Stimulated activated CD4-positive, alpha-beta T cell treated with anti-CD3 and anti-CD28 coated beads, Interleukin-1b, Interleukin-23, amount 100 ng/mL, for 24 hours (primary cell): ENCODE data around the gene NATD1.

Experiments used
- DNase-seq, 4 experiments: peaks; one replicate each; pipeline ENCODE4 v3.0.0-alpha.2; 2020; ENCODE audit warnings: low read depth in 4 of 4, low spot score in 1 of 4

The NATD1 gene

DNA sequence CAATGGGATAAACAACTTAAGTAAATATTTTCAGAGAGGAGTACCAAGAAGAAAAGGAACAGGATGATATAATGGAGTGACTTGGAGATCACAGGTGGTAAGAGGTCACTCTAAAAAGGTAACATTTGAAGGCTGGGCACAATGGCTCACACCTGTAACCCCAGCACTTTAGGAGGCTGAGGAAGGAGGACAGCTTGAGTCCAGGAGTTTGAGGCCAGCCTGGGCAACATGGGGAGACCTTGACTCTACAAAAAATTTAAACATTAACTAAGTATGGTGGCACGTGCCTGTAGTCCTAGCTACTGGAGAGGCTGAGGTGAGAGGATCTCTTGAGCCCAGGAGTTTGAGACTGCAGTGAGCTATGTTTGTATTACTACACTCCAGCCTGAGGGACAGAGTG is 35.9 kb downstream of the NATD1 start:
- no peak for DNase-seq

- DNase-seq, result no peak
These were observed 37.3 kb downstream of the NATD1 start for GRCh38 chr17:21215935-21216334.

- DNase-seq, result peak in 1 of 4 experiments; percentile 2
These were observed 38.3 kb downstream of the NATD1 start for GRCh38 chr17:21214777-21215541.

- DNase-seq, result peak; percentile 80 to 94 (median 89)
These were observed 39.0 kb downstream of the NATD1 start, which contains the start of gene TMEM11 for GRCh38 chr17:21214015-21214776. Gene TMEM11 (minus strand): TSS chr17:21214161. CDS start chr17:21214152, 9 bp downstream.

GRCh38 chr17:21213638-21214014 is 39.6 kb downstream of the NATD1 start:
- DNase-seq, result peak in 1 of 4 experiments; percentile 2

DNA sequence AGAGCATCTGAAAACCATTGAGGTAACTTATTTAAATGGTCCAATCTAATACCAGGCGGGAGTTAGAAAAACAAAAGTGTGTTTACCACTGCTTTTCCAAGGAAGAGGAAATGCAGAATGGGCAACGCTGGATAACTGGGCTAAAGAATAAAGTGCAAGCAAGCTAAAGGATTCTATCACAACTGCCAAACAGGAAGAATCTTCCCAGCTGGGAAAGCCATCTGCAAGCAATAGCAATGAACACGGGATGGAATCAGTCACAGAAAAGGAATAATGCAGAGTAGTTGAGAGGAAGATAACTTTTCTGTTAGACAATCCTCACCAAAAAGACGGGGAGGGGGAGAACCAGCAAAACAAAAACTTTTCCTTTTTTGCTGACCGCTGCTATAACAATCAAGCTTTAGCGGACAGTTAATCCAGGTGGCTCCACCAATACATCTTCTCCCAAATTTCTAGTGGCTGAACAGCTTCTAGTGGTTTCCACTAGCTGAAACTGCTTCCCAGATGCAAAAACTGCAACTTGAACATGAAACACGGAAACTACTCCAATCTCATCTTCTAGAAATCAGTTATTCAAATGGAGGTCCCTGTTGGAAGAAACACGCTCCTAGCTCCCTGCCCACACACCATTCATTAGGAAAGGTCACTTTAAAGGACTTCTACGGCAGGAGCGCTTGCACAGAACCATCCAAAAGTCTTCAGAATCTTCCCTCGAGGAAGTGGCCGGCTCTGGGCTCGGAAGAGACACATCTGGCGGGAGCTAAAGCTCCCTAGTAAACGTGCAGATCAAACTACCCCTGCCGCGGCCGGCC is 40.2 kb downstream of the NATD1 start:
- DNase-seq, result no peak

DNA sequence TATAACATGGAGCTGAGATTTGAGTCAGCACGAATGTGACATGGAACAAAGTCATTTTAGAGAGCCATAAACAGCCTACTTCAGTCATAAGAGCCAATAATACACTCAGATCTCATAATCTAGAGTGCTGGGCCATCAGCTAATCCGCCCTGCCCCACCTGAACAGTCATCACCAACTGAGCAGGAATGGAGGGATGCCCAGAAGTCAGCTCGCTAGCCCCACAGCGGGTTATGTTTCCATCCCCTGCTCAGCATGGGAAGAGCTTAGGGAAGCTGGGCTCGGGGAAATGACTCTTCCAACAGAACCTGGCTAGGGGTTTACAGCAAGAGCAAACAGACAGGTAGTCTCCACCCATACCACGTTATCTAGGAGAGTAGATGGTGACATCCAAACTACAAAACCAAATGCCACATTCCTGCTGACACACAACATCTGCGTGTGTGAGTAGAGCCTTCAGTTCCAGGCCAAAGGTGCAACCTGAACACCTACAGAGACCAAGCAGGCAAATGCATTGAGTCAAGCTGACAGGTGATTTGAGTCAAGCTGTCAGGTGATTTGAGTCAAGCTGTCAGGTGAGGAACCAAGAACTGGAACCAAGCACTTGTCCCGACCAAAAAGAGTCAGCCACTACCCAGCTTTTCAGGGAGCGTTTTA is 41.3 kb downstream of the NATD1 start:
- no peak for DNase-seq

GRCh38 chr17:21210411-21211076 is 42.7 kb downstream of the NATD1 start:
- no peak for DNase-seq

- DNase-seq, result no peak
These were observed 43.6 kb downstream of the NATD1 start for GRCh38 chr17:21209511-21210175.

GRCh38 chr17:21208352-21208751 is 44.9 kb downstream of the NATD1 start:
- no peak for DNase-seq

DNA sequence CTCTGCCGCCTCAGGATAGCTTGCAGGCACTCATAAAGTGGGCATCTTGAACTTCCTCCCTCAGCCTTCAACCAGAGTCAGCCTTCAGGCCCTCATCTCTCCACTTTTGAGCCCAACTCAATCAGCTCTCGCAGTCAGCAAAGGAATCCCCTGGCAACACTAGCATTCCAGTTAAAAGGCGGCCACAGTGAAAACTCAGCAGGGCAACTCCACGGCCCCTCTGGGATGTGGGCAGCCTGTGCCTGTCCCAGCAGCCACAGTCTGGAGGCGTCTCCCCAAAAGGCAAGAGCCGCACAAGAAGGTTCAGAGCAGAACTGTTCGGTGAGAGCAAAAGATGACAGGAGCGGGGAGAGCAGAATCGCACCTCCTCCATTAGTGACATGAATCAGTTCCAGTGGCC is 48.3 kb downstream of the NATD1 start:
- no peak for DNase-seq

GRCh38 chr17:21202512-21202911 is 50.7 kb downstream of the NATD1 start:
- DNase-seq, result no peak

DNA sequence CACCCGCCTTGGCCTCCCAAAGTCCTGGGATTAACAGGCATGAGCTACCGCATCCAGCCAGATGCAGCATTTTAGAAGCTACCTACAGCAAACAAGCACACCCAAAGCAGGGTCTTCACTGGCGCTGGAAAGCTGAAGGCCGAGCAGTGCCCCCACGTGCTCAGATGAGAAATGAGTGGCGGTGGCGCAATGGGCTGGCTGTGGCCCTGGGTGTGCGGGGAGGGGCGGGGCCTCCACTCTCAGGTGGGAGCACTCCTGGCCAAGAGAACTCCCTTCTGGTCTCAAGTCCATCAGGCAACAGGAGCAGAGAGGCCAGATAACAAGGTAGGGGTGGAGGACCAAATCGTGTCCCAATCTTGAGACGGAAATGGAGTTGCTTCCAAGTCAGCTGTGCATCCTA is 51.3 kb downstream of the NATD1 start:
- DNase-seq, result no peak

GRCh38 chr17:21201298-21201595 is 52.0 kb downstream of the NATD1 start:
- DNase-seq, result no peak

GRCh38 chr17:21200590-21201297 is 52.5 kb downstream of the NATD1 start:
- no peak for DNase-seq

GRCh38 chr17:21199856-21200255 is 53.4 kb downstream of the NATD1 start:
- DNase-seq, result no peak

DNA sequence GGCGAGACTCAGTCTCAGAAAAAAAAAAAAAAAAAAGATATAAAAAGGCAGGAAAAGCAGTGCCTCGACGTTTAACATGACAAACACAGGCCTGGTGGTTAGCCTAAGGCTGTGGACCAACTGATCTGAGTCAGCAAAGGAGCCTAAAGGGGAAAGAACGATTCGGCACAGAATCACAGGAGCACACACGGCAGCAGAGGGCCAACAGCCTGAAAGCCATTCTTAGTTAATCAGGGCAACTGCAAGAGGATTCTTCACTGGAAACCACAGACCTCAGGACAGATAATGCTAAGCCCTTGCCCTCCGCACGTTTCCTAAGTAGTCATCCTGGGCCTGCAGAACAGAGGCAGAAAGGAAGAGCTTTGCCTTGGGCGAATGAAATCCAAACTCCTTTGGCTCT is 53.9 kb downstream of the NATD1 start:
- no peak for DNase-seq

GRCh38 chr17:21198411-21198810 is 54.8 kb downstream of the NATD1 start:
- no peak for DNase-seq

- no peak for DNase-seq
These were observed 57.1 kb downstream of the NATD1 start for GRCh38 chr17:21196126-21196525.

DNA sequence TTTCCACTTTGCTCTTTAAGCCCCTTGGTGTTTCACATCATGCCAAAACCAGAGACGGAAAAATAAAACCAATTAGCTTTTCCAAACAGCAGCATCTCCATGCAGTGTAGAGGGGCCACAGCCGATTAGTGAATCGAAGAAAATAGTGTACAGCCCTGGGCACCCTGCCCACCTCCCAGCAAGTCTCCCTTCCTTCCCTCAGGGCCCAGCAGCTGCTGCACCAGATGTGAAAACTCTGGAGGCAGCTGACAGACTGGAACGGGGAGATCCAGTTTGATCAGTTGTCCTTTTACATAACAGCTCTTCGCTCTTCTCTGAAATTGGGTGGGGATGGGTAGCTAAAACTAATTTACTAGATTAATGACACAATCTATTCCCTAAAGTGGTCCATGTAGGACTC is 58.5 kb downstream of the NATD1 start:
- DNase-seq, result no peak
